ENCODE data around the gene TRAF1.

Gene TRAF1

GRCh38 chr9:120866651-120867050 lies 59.9 kb downstream of the TRAF1 start:
- DNase-seq: no peak

- no peak for DNase-seq
Observed at GRCh38 chr9:120865809-120866208, 60.8 kb downstream of the TRAF1 start.

- DNase-seq: no peak
Observed at GRCh38 chr9:120865176-120865575, 61.4 kb downstream of the TRAF1 start.

GRCh38 chr9:120864719-120865118 lies 61.9 kb downstream of the TRAF1 start:
- no peak for DNase-seq

- no peak for DNase-seq
Observed at GRCh38 chr9:120863833-120864232, 62.8 kb downstream of the TRAF1 start.

- no peak for DNase-seq
Observed at GRCh38 chr9:120862452-120862851, 64.1 kb downstream of the TRAF1 start.

GRCh38 chr9:120861935-120862334 lies 64.7 kb downstream of the TRAF1 start:
- no peak for DNase-seq

- DNase-seq: no peak
Observed at GRCh38 chr9:120860083-120860482, 66.5 kb downstream of the TRAF1 start.

- no peak for DNase-seq
Observed at GRCh38 chr9:120859361-120859760, 67.2 kb downstream of the TRAF1 start.

- no peak for DNase-seq
Observed at GRCh38 chr9:120857902-120858301, 68.7 kb downstream of the TRAF1 start.

GRCh38 chr9:120857481-120857880 lies 69.1 kb downstream of the TRAF1 start:
- DNase-seq: no peak

GRCh38 chr9:120856700-120857099 lies 69.9 kb downstream of the TRAF1 start:
- no peak for DNase-seq

- DNase-seq: no peak
Observed at GRCh38 chr9:120855827-120856670, 70.5 kb downstream of the TRAF1 start.

GRCh38 chr9:120854596-120855327 lies 71.8 kb downstream of the TRAF1 start:
- no peak for DNase-seq

- no peak for DNase-seq
Observed at GRCh38 chr9:120853198-120853597, 73.4 kb downstream of the TRAF1 start.

Data from stimulated activated CD4-positive, alpha-beta T cell treated with anti-CD3 and anti-CD28 coated beads, Interleukin-2, amount 100 ng/mL, for 48 hours (primary cell).